Ectodermal cell (in vitro differentiated cells): ENCODE data around the gene TREH.

Source experiments
- H3K27ac ChIP-seq: 2 replicates; pipeline ENCODE4 v1.7.0; 2013; ENCODE audit warnings: mild to moderate bottlenecking, low read depth, low read length; ENCODE audit not compliant: insufficient read depth, poor library complexity, severe bottlenecking
- H3K27me3 ChIP-seq: 2 replicates; pipeline ENCODE4 v1.7.0; 2013; ENCODE audit warnings: mild to moderate bottlenecking, low read length; ENCODE audit not compliant: insufficient read depth, control insufficient read depth, poor library complexity, severe bottlenecking
- H3K36me3 ChIP-seq: one replicate; pipeline ENCODE4 v1.7.0; 2013; ENCODE audit warnings: low read length; ENCODE audit not compliant: control insufficient read depth, insufficient read depth
- H3K4me1 ChIP-seq: one replicate; pipeline ENCODE4 v1.7.0; 2013; ENCODE audit warnings: low read length; ENCODE audit not compliant: control insufficient read depth, insufficient read depth
- H3K4me3 ChIP-seq: 2 replicates; pipeline ENCODE4 v1.7.0; 2013; ENCODE audit warnings: low read depth, low read length, control low read depth; ENCODE audit not compliant: insufficient read depth
- H3K9me3 ChIP-seq: 2 replicates; pipeline ENCODE4 v1.7.0; 2013; ENCODE audit warnings: mild to moderate bottlenecking, low read length, moderate library complexity; ENCODE audit not compliant: control insufficient read depth
- WGBS, 2 experiments: methylation state at CpG; one replicate each; pipeline ENCODE4 v1.1.7; 2013; ENCODE audit warnings: missing lambda C conversion rate in 2 of 2; 5-methylcytosine and 5-hydroxymethylcytosine counted together

TREH gene

DNA sequence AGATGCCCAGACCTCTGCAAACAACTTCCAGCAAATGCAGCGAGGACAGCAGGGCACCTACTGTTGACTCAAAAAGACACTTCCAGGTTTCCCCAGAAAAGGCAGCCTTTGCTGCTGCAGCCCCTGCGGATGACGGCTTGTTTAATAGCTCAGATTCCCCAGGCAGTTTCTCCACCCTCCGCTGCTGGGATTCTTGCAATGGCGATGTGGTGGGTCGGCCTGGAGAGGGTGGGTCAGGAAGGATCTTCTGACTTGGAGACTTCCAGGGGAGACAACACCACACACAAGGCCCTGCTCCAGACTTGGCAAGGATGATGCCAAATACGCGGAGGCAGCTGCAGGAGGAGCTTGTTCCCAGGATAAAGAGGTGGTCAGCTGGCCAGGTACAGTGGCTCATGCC, 17.9 kb upstream of the TREH start:
- Histone ChIP-seq H3K4me3 (no peak overlapping the region), H3K36me3 (no peaks in the 10 kb centered on the region), H3K27me3 (no peaks in the 10 kb centered on the region), H3K9me3 (no peaks in the 10 kb centered on the region), H3K4me1 (peaks cover 3% of the 10 kb centered on the region), H3K27ac (no peak overlapping the region)
- WGBS, 2 experiments: 85 to 87% methylated on average over 8 of the region's 8 CpGs

- Histone ChIP-seq H3K27ac (no peak overlapping the region), H3K27me3 (no peaks in the 10 kb centered on the region), H3K4me1 (peaks cover 5% of the 10 kb centered on the region), H3K9me3 (no peaks in the 10 kb centered on the region), H3K36me3 (no peaks in the 10 kb centered on the region), H3K4me3 (no peak overlapping the region)
- WGBS, 2 experiments: 92 to 94% methylated on average over 7 of the region's 7 CpGs
Observed at GRCh38 chr11:118696673-118697226, 17.3 kb upstream of the TREH start.

GRCh38 chr11:118694771-118695170, 15.3 kb upstream of the TREH start:
- 95% methylated on average over 11 of the region's 11 CpGs for WGBS, 2 experiments
- no peaks in the 10 kb centered on the region for H3K9me3 ChIP-seq
- no peak overlapping the region for H3K4me3 ChIP-seq

GRCh38 chr11:118694185-118694584, 14.7 kb upstream of the TREH start:
- Histone ChIP-seq H3K4me3 (no peak overlapping the region), H3K9me3 (no peaks in the 10 kb centered on the region), H3K36me3 (no peaks in the 10 kb centered on the region), H3K27me3 (no peaks in the 10 kb centered on the region), H3K27ac (no peak overlapping the region), H3K4me1 (peaks cover 5% of the 10 kb centered on the region)
- 91% methylated on average over 8 of the region's 8 CpGs for WGBS, 2 experiments

More at GRCh38 chr11:118694771-118695170, 15.3 kb upstream of the TREH start:
- Histone ChIP-seq H3K27me3 (no peaks in the 10 kb centered on the region), H3K4me1 (peaks cover 5% of the 10 kb centered on the region), H3K27ac (no peak overlapping the region), H3K36me3 (no peaks in the 10 kb centered on the region)

- WGBS, 2 experiments: 87 to 89% methylated on average over 15 of the region's 15 CpGs
- Histone ChIP-seq H3K4me1 (peaks cover 5% of the 10 kb centered on the region), H3K4me3 (no peak overlapping the region), H3K27me3 (no peaks in the 10 kb centered on the region), H3K27ac (no peak overlapping the region), H3K9me3 (no peaks in the 10 kb centered on the region), H3K36me3 (no peaks in the 10 kb centered on the region)
Observed at GRCh38 chr11:118691926-118692830, 12.7 kb upstream of the TREH start.

DNA sequence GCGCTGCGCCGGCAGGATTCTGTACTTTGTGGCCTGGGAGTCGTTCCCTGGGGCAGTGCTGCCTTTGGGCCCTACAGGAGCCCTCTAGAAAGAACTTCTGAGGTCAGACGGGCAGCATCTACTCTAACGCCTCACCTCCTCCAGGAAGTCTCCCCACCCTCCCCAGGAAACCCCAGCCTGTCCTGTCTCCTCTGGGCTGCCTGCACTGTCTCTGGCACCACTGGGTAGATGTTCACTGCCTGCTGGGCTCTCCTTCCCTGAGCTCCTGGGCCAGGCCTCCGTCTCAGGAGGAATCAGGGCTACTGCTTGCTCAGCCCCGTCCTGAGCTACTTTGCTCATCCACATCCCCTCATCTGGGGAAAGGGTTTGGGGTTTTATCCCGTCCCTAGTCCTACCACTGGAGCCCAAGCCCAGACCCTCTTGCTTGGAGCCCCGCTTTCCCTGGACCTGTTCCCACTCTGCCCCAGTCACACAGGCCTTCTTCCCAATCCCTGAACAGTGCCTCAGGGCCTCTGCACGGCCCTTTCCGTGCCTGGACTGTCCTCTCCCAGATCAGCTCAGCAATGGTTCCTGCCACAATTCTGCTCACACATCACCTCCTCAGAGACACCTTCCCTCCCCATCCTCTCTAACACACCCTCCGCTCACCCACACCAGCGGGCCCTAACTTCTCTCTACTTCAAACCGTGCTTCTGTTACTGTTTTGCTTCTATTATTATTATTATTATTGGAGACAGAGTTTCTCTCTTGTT, 11.3 kb upstream of the TREH start:
- H3K27me3 ChIP-seq: no peaks in the 10 kb centered on the region
- H3K36me3 ChIP-seq: no peaks in the 10 kb centered on the region
- 87 to 88% methylated on average over 14 of the region's 15 CpGs for WGBS, 2 experiments
- no peaks in the 10 kb centered on the region for H3K9me3 ChIP-seq
- H3K27ac ChIP-seq: no peak overlapping the region
- no peak overlapping the region for H3K4me3 ChIP-seq
- H3K4me1 ChIP-seq: peaks cover 5% of the 10 kb centered on the region

GRCh38 chr11:118689852-118690552, 10.6 kb upstream of the TREH start:
- Histone ChIP-seq H3K4me3 (peak overlapping the region; percentile 36), H3K9me3 (no peaks in the 10 kb centered on the region), H3K27me3 (no peaks in the 10 kb centered on the region), H3K4me1 (peaks cover 5% of the 10 kb centered on the region), H3K27ac (no peak overlapping the region), H3K36me3 (no peaks in the 10 kb centered on the region)
- 10% methylated on average over 30 of the region's 30 CpGs for WGBS, 2 experiments

- whole genome bisulfite sequencing, 2 experiments: 28% methylated on average over 9 of the region's 9 CpGs
- Histone ChIP-seq H3K9me3 (no peaks in the 10 kb centered on the region), H3K27me3 (no peaks in the 10 kb centered on the region), H3K4me3 (no peak overlapping the region), H3K4me1 (peaks cover 5% of the 10 kb centered on the region), H3K27ac (no peak overlapping the region), H3K36me3 (no peaks in the 10 kb centered on the region)
Observed at GRCh38 chr11:118689503-118689851, 10.0 kb upstream of the TREH start.

- Histone ChIP-seq H3K9me3 (no peaks in the 10 kb centered on the region), H3K4me1 (peaks cover 5% of the 10 kb centered on the region), H3K27me3 (no peaks in the 10 kb centered on the region), H3K27ac (no peak overlapping the region), H3K4me3 (no peak overlapping the region), H3K36me3 (no peaks in the 10 kb centered on the region)
- WGBS, 2 experiments: 95% methylated on average over 41 of the region's 41 CpGs
Observed at GRCh38 chr11:118688851-118689502, 9.5 kb upstream of the TREH start.
